Mesothelial cell of epicardium (in vitro differentiated cells): Measurements from ENCODE around the gene LYPD6. TPM values are rescaled to one million over a fixed set of nuclear protein-coding genes. Genes with fewer than 3 reads are reported as not detected.

Source experiments
- DNase-seq, 2 experiments: peaks; one replicate each; pipeline ENCODE4 v3.0.0; 2021; ENCODE audit warnings: low spot score in 2 of 2; ENCODE audit not compliant: unreplicated experiment in 2 of 2
- H3K27ac Mint-ChIP-seq: 2 replicates; pipeline ENCODE4 v1.8.0; 2021; ENCODE audit warnings: mixed read lengths
- H3K27me3 Mint-ChIP-seq: 2 replicates; pipeline ENCODE4 v1.8.0; 2021; ENCODE audit warnings: low read depth, mixed read lengths
- H3K36me3 Mint-ChIP-seq: 2 replicates; pipeline ENCODE4 v1.8.0; 2021; ENCODE audit warnings: mixed read lengths
- H3K4me1 Mint-ChIP-seq: 2 replicates; pipeline ENCODE4 v1.8.0; 2021; ENCODE audit warnings: mixed read lengths
- H3K4me3 Mint-ChIP-seq: 2 replicates; pipeline ENCODE4 v1.8.0; 2021; ENCODE audit warnings: mild to moderate bottlenecking, moderate library complexity, mixed read lengths
- H3K9me3 Mint-ChIP-seq: 2 replicates; pipeline ENCODE4 v1.8.0; 2021; ENCODE audit warnings: mixed read lengths
- total RNA-seq: library from RNA; stranded (reverse); gene quantifications from 3 replicates; pipeline ENCODE4 v1.2.1, GENCODE V29; 2021
- TF ChIP-seq, protein P1 (sequence below): fragments of 200-600 bp; sonication (generic); IDR thresholded peaks from one replicate; pipeline ENCODE4 v1.5.0; 2021; ENCODE audit warnings: antibody characterized with exemption; ENCODE audit not compliant: unreplicated experiment

LYPD6 gene
- total RNA-seq, 1 donor from 2014 or later: 16.2 TPM

GRCh38 chr2:149400997-149401396, 70.6 kb downstream of the LYPD6 start:
- H3K27ac Mint-ChIP-seq: no peak overlapping the region

DNA sequence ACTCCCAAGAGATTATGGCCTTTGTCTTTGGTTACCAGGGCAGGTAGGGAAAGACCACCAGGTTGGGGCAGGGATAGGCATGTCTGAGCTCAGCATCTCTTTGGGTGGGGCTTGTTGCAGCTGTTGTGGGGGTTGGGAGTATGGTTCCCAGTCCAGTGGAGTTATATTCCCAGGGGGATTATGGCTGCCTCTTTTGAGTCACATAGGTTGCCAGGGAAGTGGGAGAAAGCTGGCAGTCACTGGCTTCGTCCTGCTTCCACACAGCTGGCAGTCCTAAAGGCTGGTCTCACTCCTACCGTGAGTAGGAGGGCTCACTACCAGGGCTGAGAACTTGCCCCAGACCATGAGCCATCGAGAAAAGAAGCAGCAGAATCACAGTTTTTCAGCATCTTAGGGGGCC, 79.1 kb downstream of the LYPD6 start:
- TF ChIP-seq, protein P1, sequence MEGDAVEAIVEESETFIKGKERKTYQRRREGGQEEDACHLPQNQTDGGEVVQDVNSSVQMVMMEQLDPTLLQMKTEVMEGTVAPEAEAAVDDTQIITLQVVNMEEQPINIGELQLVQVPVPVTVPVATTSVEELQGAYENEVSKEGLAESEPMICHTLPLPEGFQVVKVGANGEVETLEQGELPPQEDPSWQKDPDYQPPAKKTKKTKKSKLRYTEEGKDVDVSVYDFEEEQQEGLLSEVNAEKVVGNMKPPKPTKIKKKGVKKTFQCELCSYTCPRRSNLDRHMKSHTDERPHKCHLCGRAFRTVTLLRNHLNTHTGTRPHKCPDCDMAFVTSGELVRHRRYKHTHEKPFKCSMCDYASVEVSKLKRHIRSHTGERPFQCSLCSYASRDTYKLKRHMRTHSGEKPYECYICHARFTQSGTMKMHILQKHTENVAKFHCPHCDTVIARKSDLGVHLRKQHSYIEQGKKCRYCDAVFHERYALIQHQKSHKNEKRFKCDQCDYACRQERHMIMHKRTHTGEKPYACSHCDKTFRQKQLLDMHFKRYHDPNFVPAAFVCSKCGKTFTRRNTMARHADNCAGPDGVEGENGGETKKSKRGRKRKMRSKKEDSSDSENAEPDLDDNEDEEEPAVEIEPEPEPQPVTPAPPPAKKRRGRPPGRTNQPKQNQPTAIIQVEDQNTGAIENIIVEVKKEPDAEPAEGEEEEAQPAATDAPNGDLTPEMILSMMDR: no peak
- H3K4me1 Mint-ChIP-seq: peaks cover 14% of the 10 kb centered on the region
- peaks cover 27% of the 10 kb centered on the region for H3K36me3 Mint-ChIP-seq
- no peak overlapping the region for H3K4me3 Mint-ChIP-seq
- no peak overlapping the region for H3K27ac Mint-ChIP-seq
- H3K27me3 Mint-ChIP-seq: no peaks in the 10 kb centered on the region
- no peak for DNase-seq
- H3K9me3 Mint-ChIP-seq: peaks cover 21% of the 10 kb centered on the region

More at GRCh38 chr2:149400997-149401396, 70.6 kb downstream of the LYPD6 start:
- no peaks in the 10 kb centered on the region for H3K4me1 Mint-ChIP-seq
- no peaks in the 10 kb centered on the region for H3K27me3 Mint-ChIP-seq
- TF ChIP-seq, protein P1: no peak
- DNase-seq: no peak
- H3K9me3 Mint-ChIP-seq: peaks cover 19% of the 10 kb centered on the region
- no peak overlapping the region for H3K4me3 Mint-ChIP-seq
- peaks cover 27% of the 10 kb centered on the region for H3K36me3 Mint-ChIP-seq

DNA sequence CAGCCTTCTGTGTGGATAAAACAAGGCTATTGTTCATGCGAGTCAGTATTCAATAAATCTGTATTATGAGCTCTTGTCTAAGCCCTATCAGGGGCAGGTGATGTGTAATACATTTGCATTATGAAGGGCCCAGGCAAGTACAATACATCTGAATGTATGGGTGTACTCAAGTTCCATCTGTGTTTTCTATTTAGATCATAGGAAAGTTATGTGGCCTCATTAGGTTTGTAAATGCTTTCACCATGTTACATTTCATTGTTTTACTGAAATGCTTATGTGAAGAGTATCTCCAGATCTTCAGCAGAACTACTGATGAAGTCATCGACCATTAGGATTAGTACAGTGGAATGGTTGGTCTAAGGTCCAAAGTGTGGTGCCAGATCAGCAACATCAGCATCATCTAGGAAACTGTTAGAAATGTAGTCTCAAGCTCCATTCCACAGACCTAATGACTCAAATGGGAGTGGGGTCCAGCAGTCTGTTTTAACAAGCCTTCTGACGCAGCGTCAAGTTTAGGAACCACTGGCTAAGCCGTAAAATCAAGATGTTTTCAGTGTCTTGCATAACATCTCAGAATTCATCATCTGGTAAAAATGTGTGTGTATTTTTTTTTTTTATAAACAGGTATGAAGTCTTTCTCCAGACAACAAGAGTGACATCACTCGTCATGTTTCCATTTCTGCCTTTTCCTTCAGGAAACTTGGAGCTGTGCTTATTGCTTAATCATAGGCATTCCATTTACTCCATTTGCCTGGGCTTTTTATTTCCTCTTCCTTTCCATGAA, 80.5 kb downstream of the LYPD6 start:
- Mint-ChIP-seq H3K36me3 (peaks cover 24% of the 10 kb centered on the region), H3K9me3 (peaks cover 17% of the 10 kb centered on the region), H3K4me1 (peaks cover 14% of the 10 kb centered on the region), H3K4me3 (no peak overlapping the region), H3K27me3 (no peaks in the 10 kb centered on the region), H3K27ac (peak overlapping the region; percentile 17)
- no peak for DNase-seq
- TF ChIP-seq, protein P1: no peak

GRCh38 chr2:149413487-149413886, 83.1 kb downstream of the LYPD6 start:
- TF ChIP-seq, protein P1: no peak
- H3K4me1 Mint-ChIP-seq: peaks cover 22% of the 10 kb centered on the region
- no peak overlapping the region for H3K4me3 Mint-ChIP-seq
- no peak overlapping the region for H3K27ac Mint-ChIP-seq
- H3K27me3 Mint-ChIP-seq: no peaks in the 10 kb centered on the region
- peaks cover 5% of the 10 kb centered on the region for H3K9me3 Mint-ChIP-seq
- no peak for DNase-seq
- peaks cover 6% of the 10 kb centered on the region for H3K36me3 Mint-ChIP-seq

DNA sequence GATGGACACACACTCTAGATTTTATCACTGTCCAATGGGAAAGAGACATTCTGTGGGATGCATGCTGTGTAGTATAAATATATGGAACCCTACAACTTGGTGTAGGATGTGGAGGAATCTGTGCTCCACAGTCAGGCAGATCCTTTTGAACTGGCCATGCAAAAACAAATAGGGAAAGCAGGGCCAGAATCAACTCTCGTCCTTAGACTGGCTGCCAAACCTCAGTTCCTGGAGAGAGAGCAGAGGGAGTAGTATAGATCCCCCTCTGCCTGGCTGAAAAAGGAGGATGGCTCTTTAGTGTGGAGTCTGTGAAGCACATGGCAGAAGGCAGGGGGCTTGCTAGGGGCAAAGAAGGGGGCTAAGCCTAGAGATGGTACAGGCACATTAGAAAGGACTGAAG, 84.7 kb downstream of the LYPD6 start:
- Mint-ChIP-seq H3K4me1 (peaks cover 35% of the 10 kb centered on the region), H3K9me3 (no peaks in the 10 kb centered on the region), H3K4me3 (no peak overlapping the region), H3K36me3 (no peaks in the 10 kb centered on the region), H3K27me3 (no peaks in the 10 kb centered on the region), H3K27ac (no peak overlapping the region)
- TF ChIP-seq, protein P1: no peak
- DNase-seq: no peak
